Mesodermal cell (in vitro differentiated cells): ENCODE data around the gene ZCCHC2.

Experiments used
- H3K27ac ChIP-seq: 2 replicates; pipeline ENCODE4 v1.7.0; 2013; ENCODE audit warnings: mild to moderate bottlenecking, low read depth, low read length, moderate library complexity; ENCODE audit not compliant: severe bottlenecking
- H3K36me3 ChIP-seq: 2 replicates; pipeline ENCODE4 v1.7.1; 2013; ENCODE audit warnings: mild to moderate bottlenecking, low read length, moderate library complexity; ENCODE audit not compliant: control insufficient read depth, insufficient read depth
- H3K4me1 ChIP-seq: one replicate; pipeline ENCODE4 v1.7.1; 2013; ENCODE audit warnings: mild to moderate bottlenecking, low read length; ENCODE audit not compliant: insufficient read depth, control insufficient read depth, poor library complexity, severe bottlenecking
- H3K4me3 ChIP-seq: 2 replicates; pipeline ENCODE4 v1.7.0; 2013; ENCODE audit warnings: low read length, control low read depth, mild to moderate bottlenecking; ENCODE audit not compliant: insufficient read depth, poor library complexity, severe bottlenecking; ENCODE audit errors: extremely low read depth
- H3K9me3 ChIP-seq: 2 replicates; pipeline ENCODE4 v1.7.1; 2013; ENCODE audit warnings: mild to moderate bottlenecking, low read length, moderate library complexity; ENCODE audit not compliant: control insufficient read depth
- WGBS, 2 experiments: methylation state at CpG; one replicate each; pipeline ENCODE4 v1.1.5; 2013; ENCODE audit warnings: missing lambda C conversion rate in 2 of 2; ENCODE audit not compliant: insufficient coverage in 2 of 2; 5-methylcytosine and 5-hydroxymethylcytosine counted together

ZCCHC2 gene

GRCh38 chr18:62539284-62540165 lies 16.7 kb downstream of the ZCCHC2 start:
- Histone ChIP-seq H3K4me3 (no peak overlapping the region), H3K4me1 (no peaks in the 10 kb centered on the region), H3K9me3 (no peaks in the 10 kb centered on the region), H3K36me3 (peaks cover 7% of the 10 kb centered on the region), H3K27ac (no peak overlapping the region)
- 95 to 99% methylated on average over 8 to 9 of the region's 11 CpGs for WGBS, 2 experiments

- H3K4me3 ChIP-seq: no peak overlapping the region
- no peaks in the 10 kb centered on the region for H3K4me1 ChIP-seq
- H3K9me3 ChIP-seq: no peaks in the 10 kb centered on the region
- WGBS, 2 experiments: 95 to 97% methylated on average over 6 of the region's 7 CpGs
- no peak overlapping the region for H3K27ac ChIP-seq
- H3K36me3 ChIP-seq: peaks cover 27% of the 10 kb centered on the region
Measured at GRCh38 chr18:62543021-62543420, 20.2 kb downstream of the ZCCHC2 start.

- 95% methylated on average over 3 to 4 of the region's 4 CpGs for WGBS, 2 experiments
- no peak overlapping the region for H3K4me3 ChIP-seq
- no peak overlapping the region for H3K27ac ChIP-seq
- H3K4me1 ChIP-seq: no peaks in the 10 kb centered on the region
- H3K36me3 ChIP-seq: peaks cover 33% of the 10 kb centered on the region
- no peaks in the 10 kb centered on the region for H3K9me3 ChIP-seq
Measured at GRCh38 chr18:62545098-62545497, 22.3 kb downstream of the ZCCHC2 start.

GRCh38 chr18:62549755-62550154 lies 26.9 kb downstream of the ZCCHC2 start:
- H3K27ac ChIP-seq: no peak overlapping the region
- no peaks in the 10 kb centered on the region for H3K4me1 ChIP-seq
- WGBS, 2 experiments: 92 to 100% methylated on average over 1 to 2 of the region's 5 CpGs
- peaks cover 51% of the 10 kb centered on the region for H3K36me3 ChIP-seq
- H3K4me3 ChIP-seq: no peak overlapping the region
- no peaks in the 10 kb centered on the region for H3K9me3 ChIP-seq

GRCh38 chr18:62550746-62551145 lies 27.9 kb downstream of the ZCCHC2 start:
- WGBS, 2 experiments: 93 to 98% methylated on average over 6 to 7 of the region's 9 CpGs
- peaks cover 45% of the 10 kb centered on the region for H3K36me3 ChIP-seq
- no peak overlapping the region for H3K27ac ChIP-seq
- no peak overlapping the region for H3K4me3 ChIP-seq
- H3K9me3 ChIP-seq: no peaks in the 10 kb centered on the region
- H3K4me1 ChIP-seq: no peaks in the 10 kb centered on the region

GRCh38 chr18:62551972-62552513 lies 29.2 kb downstream of the ZCCHC2 start:
- no peak overlapping the region for H3K4me3 ChIP-seq
- no peaks in the 10 kb centered on the region for H3K9me3 ChIP-seq
- 93 to 100% methylated on average over 2 to 3 of the region's 4 CpGs for WGBS, 2 experiments
- H3K27ac ChIP-seq: no peak overlapping the region
- no peaks in the 10 kb centered on the region for H3K4me1 ChIP-seq
- peaks cover 39% of the 10 kb centered on the region for H3K36me3 ChIP-seq

- Histone ChIP-seq H3K36me3 (peaks cover 34% of the 10 kb centered on the region), H3K9me3 (no peaks in the 10 kb centered on the region), H3K4me1 (no peaks in the 10 kb centered on the region), H3K4me3 (no peak overlapping the region), H3K27ac (no peak overlapping the region)
- 93 to 95% methylated on average over 4 to 5 of the region's 6 CpGs for WGBS, 2 experiments
Measured at GRCh38 chr18:62554061-62554815, 31.4 kb downstream of the ZCCHC2 start.

- H3K36me3 ChIP-seq: peaks cover 30% of the 10 kb centered on the region
- H3K9me3 ChIP-seq: no peaks in the 10 kb centered on the region
- H3K4me3 ChIP-seq: no peak overlapping the region
- WGBS, 2 experiments: 100% methylated on average over 1 of the region's 3 CpGs
- no peaks in the 10 kb centered on the region for H3K4me1 ChIP-seq
- H3K27ac ChIP-seq: no peak overlapping the region
Measured at GRCh38 chr18:62555135-62555534, 32.3 kb downstream of the ZCCHC2 start.

- no peak overlapping the region for H3K4me3 ChIP-seq
- H3K27ac ChIP-seq: no peak overlapping the region
- H3K36me3 ChIP-seq: peaks cover 24% of the 10 kb centered on the region
- H3K4me1 ChIP-seq: no peaks in the 10 kb centered on the region
- 90 to 92% methylated on average over 4 of the region's 4 CpGs for WGBS, 2 experiments
- no peaks in the 10 kb centered on the region for H3K9me3 ChIP-seq
Measured at GRCh38 chr18:62556397-62556796, 33.6 kb downstream of the ZCCHC2 start.

GRCh38 chr18:62558015-62558663 lies 35.3 kb downstream of the ZCCHC2 start:
- Histone ChIP-seq H3K36me3 (peaks cover 24% of the 10 kb centered on the region), H3K9me3 (no peaks in the 10 kb centered on the region), H3K4me1 (no peaks in the 10 kb centered on the region), H3K4me3 (no peak overlapping the region), H3K27ac (no peak overlapping the region)
- WGBS, 2 experiments: 91 to 93% methylated on average over 5 of the region's 6 CpGs
